Limb (tissue), 2 donors: ENCODE measurements around the gene BAG3.
A peak's percentile ranks its signal among the peaks of the same experiment; 100 is the strongest.

Experiments
- DNase-seq, 2 donors: peaks; one replicate each; pipeline ENCODE4 v3.0.0-alpha.2; 2016; ENCODE audit errors: extremely low spot score in 2 of 2

The BAG3 gene

GRCh38 chr10:119665901-119666708 is 14.9 kb downstream of the BAG3 start:
- no peak for DNase-seq

GRCh38 chr10:119666709-119667004 is 15.5 kb downstream of the BAG3 start:
- no peak for DNase-seq

- DNase-seq = peak in 1 of 2 donors; percentile 45
These were observed 16.6 kb downstream of the BAG3 start for GRCh38 chr10:119667562-119668328.

- DNase-seq = no peak
These were observed 17.3 kb downstream of the BAG3 start for GRCh38 chr10:119668461-119668860.

GRCh38 chr10:119669331-119669730 is 18.2 kb downstream of the BAG3 start:
- DNase-seq = no peak

- no peak for DNase-seq
These were observed 18.9 kb downstream of the BAG3 start for GRCh38 chr10:119669975-119670640.

- DNase-seq = no peak
These were observed 19.5 kb downstream of the BAG3 start for GRCh38 chr10:119670717-119671116.

- DNase-seq = no peak
These were observed 20.2 kb downstream of the BAG3 start for GRCh38 chr10:119671381-119671780.

- no peak for DNase-seq
These were observed 21.1 kb downstream of the BAG3 start for GRCh38 chr10:119672291-119672690.

- no peak for DNase-seq
These were observed 22.1 kb downstream of the BAG3 start for GRCh38 chr10:119673271-119673670.

- DNase-seq = no peak
These were observed 24.4 kb downstream of the BAG3 start for GRCh38 chr10:119675483-119676170.

GRCh38 chr10:119677126-119677525 is 25.9 kb downstream of the BAG3 start:
- DNase-seq = no peak

- DNase-seq = no peak
These were observed 26.9 kb downstream of the BAG3 start for GRCh38 chr10:119677904-119678755.

- no peak for DNase-seq
These were observed 28.3 kb downstream of the BAG3 start for GRCh38 chr10:119679480-119679829.

- DNase-seq = no peak
These were observed 28.9 kb downstream of the BAG3 start for GRCh38 chr10:119680050-119680449.

- peak in 1 of 2 donors; percentile 13 for DNase-seq
These were observed 29.5 kb downstream of the BAG3 start for GRCh38 chr10:119680650-119681081.

- peak; percentile 84 to 85 for DNase-seq
These were observed 35.4 kb downstream of the BAG3 start for GRCh38 chr10:119686465-119687191.

GRCh38 chr10:119687192-119688032 is 36.2 kb downstream of the BAG3 start:
- DNase-seq = no peak

GRCh38 chr10:119688033-119688508 is 36.9 kb downstream of the BAG3 start:
- no peak for DNase-seq
